GM12873 (cell line): ENCODE results near the gene PNPLA2.

Experiments used
- TF ChIP-seq, protein P1 (sequence below): IDR thresholded peaks from 2 replicates; pipeline ENCODE4 v1.5.1; 2012; ENCODE audit warnings: low read depth, mild to moderate bottlenecking, moderate library complexity, low read length, control low read depth; ENCODE audit not compliant: insufficient read depth; ENCODE audit errors: missing control alignments

Gene PNPLA2

DNA sequence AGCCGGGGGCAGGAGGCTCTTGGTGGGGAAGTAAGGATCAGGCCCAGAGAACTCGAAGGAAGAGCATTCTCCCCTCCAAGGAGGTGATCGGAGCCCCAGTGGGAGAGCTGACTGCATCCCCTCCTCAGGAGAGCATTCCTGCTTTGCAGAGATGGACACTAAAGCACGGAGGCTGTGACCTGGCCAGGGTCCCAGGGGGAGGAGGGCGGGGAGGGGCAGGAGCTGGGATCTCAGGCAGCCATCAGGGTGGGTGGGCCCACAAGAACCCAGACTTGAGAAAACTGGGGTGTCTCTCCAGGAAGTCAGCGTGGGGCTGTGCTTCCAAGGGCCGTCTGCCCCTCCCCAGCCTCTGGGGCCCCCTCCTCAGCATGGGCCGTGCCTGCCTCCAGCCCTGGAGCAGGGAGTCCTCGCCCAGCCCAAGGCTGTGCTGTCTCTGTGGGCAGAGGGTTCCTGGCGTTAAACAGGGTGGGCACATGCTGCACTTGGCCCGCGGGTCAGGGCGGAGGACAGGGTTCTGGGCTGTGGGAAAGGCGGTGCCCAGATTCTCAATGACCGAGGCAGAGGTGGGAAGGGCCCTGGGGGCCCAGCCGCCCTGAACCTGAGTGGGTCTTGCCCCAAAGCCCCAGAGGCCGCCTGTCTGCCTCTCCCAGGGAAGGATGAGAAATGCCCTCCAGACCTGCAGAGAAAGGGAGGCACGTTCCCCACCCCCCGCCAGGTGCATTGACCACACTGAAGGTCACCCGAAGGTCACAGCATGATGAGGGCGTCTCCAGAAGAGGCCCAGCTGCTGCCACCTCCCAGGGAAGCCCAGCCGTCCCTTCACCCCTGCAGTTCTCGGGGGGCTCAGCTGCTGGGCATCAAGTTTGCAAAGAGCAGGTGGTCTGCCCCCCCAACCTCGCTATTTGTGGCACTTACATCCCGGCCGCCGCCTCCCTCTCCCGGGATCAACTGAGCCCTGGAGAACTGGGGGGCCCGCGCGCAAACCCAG is 29.5 kb upstream of the PNPLA2 start:
- TF ChIP-seq, protein P1, sequence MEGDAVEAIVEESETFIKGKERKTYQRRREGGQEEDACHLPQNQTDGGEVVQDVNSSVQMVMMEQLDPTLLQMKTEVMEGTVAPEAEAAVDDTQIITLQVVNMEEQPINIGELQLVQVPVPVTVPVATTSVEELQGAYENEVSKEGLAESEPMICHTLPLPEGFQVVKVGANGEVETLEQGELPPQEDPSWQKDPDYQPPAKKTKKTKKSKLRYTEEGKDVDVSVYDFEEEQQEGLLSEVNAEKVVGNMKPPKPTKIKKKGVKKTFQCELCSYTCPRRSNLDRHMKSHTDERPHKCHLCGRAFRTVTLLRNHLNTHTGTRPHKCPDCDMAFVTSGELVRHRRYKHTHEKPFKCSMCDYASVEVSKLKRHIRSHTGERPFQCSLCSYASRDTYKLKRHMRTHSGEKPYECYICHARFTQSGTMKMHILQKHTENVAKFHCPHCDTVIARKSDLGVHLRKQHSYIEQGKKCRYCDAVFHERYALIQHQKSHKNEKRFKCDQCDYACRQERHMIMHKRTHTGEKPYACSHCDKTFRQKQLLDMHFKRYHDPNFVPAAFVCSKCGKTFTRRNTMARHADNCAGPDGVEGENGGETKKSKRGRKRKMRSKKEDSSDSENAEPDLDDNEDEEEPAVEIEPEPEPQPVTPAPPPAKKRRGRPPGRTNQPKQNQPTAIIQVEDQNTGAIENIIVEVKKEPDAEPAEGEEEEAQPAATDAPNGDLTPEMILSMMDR: no peak

DNA sequence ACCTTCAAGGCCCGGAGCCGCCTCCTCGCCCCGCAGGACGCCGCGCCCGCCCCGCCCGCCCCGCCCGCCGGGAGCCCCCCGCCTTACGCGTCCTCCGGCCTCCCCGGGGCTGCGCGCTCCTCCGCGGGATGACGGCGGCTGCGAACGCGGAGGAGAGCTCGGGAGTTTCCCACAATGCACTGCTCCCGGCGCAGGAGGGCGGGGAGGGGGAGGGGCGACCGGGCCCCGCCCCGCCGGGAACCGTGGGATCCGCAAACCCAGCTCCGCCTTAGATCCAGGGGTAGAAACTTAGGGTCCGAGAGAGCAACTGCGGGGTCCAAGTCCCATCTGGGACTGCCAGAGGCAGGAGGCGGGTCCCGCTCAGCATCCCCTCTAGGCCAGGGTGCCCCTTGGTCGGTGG is 28.8 kb upstream of the PNPLA2 start, which contains the start of gene CEND1:
Gene CEND1, minus strand, starts transcription at position 148 of the 400 bp plus-strand sequence. CDS start 1,514 bp downstream, outside the sequence.
- TF ChIP-seq, protein P1: no peak

DNA sequence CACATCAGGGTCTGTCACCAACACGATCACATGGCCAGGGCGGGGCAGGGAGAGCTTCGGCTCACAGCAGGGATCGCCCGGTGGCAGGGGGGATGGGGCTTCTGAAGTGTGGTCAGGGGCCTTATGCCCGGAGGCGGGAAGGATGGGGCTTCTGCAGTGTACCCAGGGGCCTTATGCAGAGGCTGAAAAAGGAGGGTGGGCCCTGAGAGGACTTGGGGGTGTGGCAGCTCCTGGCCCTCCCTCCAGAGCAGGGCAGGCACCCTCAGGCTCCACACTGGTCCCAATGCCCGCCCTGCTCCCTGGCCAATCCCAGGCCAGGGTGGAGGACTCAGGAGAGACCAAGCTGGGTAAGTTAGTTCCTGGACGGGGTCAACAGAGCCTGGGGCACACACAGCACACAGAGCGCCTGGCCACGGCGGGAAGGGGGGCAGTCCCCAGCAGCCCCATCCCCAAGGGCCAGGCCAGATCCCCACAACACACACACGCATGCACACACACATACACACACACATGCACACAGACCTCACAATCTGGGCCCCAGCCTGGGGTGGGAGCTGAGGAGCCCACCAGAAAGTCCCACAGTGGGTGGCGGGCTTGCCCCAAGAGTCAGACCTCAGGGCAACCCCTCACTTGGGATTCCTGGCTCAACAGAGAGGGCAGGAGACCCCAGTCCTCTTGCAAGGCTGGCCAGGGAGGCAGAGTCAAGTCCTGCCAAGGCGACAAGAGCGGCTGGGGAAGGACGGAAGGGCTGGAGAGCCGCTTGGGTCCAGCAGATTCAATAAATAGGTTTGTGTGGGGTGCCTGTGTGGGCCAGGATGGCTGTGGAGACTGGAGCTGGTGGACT is 27.8 kb upstream of the PNPLA2 start:
- TF ChIP-seq, protein P1: no peak

DNA sequence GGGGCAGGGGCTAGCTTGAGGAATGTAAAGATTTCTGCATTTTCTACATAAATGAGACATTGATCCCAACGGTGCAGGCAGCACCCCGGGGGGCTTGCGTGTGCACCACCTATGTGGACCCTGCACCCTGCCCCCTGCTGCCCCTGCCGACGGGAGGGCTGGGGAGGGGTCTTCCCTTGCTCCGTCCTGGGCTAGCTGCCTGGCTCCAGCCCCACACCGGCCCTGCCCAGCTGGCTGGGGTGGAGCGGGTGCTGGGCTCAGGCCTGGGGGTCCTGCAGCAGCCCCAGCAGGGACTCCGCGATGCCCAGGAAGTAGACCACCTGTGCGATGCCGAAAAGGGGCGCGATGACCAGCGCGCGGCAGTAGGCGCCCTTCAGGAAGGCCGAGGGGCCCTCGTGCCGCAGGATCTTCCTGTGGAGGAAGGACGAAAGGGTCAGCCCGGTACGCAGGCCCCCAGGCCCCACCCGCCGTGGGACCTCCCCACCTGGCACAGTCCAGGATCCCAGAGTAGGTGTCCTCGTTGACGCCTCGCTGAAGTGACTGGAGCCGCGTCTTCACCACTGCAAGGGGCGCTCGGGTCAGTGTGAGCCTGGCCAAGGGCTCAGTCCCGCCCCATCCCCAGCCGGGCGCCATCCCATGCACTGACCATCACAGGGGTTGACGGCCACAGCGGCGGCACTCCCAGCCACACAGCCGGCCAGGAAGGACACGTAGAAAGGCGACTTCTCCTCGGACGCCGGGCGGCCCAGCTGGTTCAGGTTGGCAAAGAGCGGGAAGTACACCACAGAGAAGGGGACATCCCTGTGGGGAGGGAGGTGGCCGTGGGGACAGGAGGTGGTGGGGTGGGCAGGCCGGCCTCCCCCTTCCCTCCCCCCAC is 26.8 kb upstream of the PNPLA2 start:
- TF ChIP-seq, protein P1: no peak

DNA sequence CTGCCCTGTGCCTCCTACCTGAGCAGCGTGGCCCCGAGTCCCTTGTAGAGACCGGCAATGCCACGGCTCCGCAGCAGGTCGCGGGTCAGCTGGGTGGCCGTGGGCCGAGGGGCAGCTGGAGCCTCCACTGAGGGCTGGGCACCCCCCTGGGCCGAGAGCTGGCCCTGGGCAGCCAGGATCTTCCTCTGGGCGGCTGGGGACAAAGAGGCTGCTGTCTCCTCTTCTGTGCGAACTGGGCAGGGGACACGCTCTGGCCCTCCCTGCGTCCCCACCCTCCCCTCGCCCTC is 26.2 kb upstream of the PNPLA2 start:
- TF ChIP-seq, protein P1: no peak

DNA sequence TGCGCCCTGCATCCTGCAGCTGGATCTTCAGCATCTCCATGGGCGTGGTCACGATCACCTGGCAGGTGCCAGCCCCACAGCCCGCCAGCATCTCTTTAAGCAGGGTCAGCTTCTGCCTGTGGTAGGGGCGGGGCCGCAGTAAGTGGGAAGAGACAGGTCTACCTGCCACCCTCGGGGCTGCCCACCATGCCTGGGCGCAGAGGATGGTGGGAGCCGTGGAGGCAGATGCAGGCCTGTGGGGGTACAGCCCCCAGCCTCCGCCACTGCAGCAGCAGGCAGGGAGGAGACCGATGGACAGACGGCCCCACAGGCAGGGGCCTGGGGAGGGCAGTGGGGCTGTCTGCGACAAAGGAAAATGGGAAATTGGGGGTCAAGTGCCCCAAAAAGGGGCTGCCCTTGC is 25.8 kb upstream of the PNPLA2 start:
- TF ChIP-seq, protein P1: no peak

- TF ChIP-seq, protein P1: no peak
Observed at GRCh38 chr11:793556-793955, 25.2 kb upstream of the PNPLA2 start.
